ENCODE measurements around the gene CCER1.

Gene CCER1

GRCh38 chr12:90964616-90965015, 9.6 kb upstream of the CCER1 start:
- DNase-seq: no peak

- DNase-seq: no peak
Observed at GRCh38 chr12:90963946-90964345, 9.0 kb upstream of the CCER1 start.

- DNase-seq: no peak
Observed at GRCh38 chr12:90961154-90961553, 6.2 kb upstream of the CCER1 start.

- DNase-seq: peak; percentile 9
Observed at GRCh38 chr12:90959538-90960139, 4.7 kb upstream of the CCER1 start.

- no peak for DNase-seq
Observed at GRCh38 chr12:90959032-90959431, 4.1 kb upstream of the CCER1 start.

GRCh38 chr12:90958347-90958746, 3.4 kb upstream of the CCER1 start:
- no peak for DNase-seq

- DNase-seq: no peak
Observed at GRCh38 chr12:90954428-90954827, 548 bp downstream of the CCER1 start.

GRCh38 chr12:90953956-90954421, 987 bp downstream of the CCER1 start:
- no peak for DNase-seq

GRCh38 chr12:90951432-90952105, 3.4 kb downstream of the CCER1 start:
- no peak for DNase-seq

- DNase-seq: no peak
Observed at GRCh38 chr12:90947869-90948268, 7.1 kb downstream of the CCER1 start.

- no peak for DNase-seq
Observed at GRCh38 chr12:90945070-90945649, 9.8 kb downstream of the CCER1 start.

GRCh38 chr12:90943255-90943654, 11.7 kb downstream of the CCER1 start:
- DNase-seq: no peak

- no peak for DNase-seq
Observed at GRCh38 chr12:90940872-90941499, 14.0 kb downstream of the CCER1 start.

GRCh38 chr12:90939382-90939781, 15.6 kb downstream of the CCER1 start:
- no peak for DNase-seq

- DNase-seq: no peak
Observed at GRCh38 chr12:90938451-90938850, 16.5 kb downstream of the CCER1 start.

GRCh38 chr12:90937651-90938050, 17.3 kb downstream of the CCER1 start:
- no peak for DNase-seq

GRCh38 chr12:90936230-90937005, 18.6 kb downstream of the CCER1 start:
- DNase-seq: no peak

GRCh38 chr12:90925562-90925961, 29.4 kb downstream of the CCER1 start:
- no peak for DNase-seq

GRCh38 chr12:90924406-90924805, 30.6 kb downstream of the CCER1 start:
- no peak for DNase-seq

- DNase-seq: no peak
Observed at GRCh38 chr12:90922145-90922627, 32.8 kb downstream of the CCER1 start.

GRCh38 chr12:90921536-90921935, 33.4 kb downstream of the CCER1 start:
- no peak for DNase-seq

- no peak for DNase-seq
Observed at GRCh38 chr12:90920222-90920621, 34.8 kb downstream of the CCER1 start.

GRCh38 chr12:90917431-90917830, 37.5 kb downstream of the CCER1 start:
- no peak for DNase-seq
